ENCODE results near the gene AHCY.

DNA sequence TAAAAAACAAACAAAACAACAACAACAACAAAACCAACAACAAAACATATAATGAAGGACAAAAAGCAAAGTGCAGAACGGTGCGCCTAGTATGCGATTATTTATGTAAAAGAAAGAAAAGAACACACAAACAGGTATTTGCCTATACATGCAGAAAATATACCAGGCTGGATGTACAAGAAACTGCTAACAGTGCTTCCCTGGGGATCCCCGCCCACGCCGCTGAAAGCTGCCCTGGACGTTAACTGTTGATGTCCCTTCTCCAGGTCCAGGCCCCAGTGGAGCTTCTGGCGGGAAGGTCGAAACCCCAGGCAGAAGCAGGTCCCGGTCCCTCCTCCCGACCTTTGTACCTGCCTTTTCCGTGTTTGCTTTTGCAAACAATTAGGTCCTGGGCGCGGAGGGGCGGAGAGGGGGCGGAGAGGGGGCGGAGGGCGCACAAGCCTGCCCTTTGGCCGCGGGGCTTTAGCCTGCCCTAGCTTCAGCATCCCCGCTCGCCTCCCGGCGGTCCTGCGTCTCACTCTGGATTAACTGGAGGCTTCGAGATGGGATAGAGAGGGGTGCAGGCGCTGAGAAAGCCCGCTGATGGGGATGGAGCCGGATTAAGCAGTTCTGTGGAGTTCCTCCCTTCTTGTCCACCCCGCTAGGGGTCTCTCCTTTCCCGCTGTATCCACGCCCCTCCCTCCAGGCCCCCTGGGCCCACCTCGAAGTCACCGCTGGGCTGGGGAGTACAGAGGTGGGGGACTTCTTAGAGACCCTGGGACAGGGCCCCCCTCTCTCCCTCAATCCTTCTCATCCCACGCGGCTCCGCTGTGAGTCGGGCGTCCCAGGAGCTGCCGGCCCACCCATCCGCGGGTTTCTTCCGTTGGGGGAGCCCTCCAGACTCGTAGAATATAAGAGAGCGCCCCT is 8.2 kb upstream of the AHCY start:
- TF ChIP-seq ZNF317 (CRISPR knock-in tag; IDR thresholded peaks at IDR 0.05; ENCODE audit: borderline replicate concordance, low read depth) (no peak), ZMAT4 (CRISPR knock-in tag; IDR thresholded peaks at IDR 0.05) (no peak), ESRRA (CRISPR knock-in tag; IDR thresholded peaks at IDR 0.05; ENCODE audit: borderline replicate concordance) (no peak), USF2 (CRISPR knock-in tag; IDR thresholded peaks at IDR 0.05) (no peak), ZNF281 (CRISPR knock-in tag; IDR thresholded peaks at IDR 0.05) (no peak), CTCF (IDR thresholded peaks at IDR 0.05) (no peak), ZNF232 (CRISPR knock-in tag; IDR thresholded peaks at IDR 0.05) (no peak), TEAD1 (CRISPR knock-in tag; IDR thresholded peaks at IDR 0.05) (no peak)
- TF ChIP-seq, protein P1, sequence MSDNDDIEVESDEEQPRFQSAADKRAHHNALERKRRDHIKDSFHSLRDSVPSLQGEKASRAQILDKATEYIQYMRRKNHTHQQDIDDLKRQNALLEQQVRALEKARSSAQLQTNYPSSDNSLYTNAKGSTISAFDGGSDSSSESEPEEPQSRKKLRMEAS (CRISPR knock-in tag; IDR thresholded peaks at IDR 0.05): no peak
- TF ChIP-seq, protein P2, sequence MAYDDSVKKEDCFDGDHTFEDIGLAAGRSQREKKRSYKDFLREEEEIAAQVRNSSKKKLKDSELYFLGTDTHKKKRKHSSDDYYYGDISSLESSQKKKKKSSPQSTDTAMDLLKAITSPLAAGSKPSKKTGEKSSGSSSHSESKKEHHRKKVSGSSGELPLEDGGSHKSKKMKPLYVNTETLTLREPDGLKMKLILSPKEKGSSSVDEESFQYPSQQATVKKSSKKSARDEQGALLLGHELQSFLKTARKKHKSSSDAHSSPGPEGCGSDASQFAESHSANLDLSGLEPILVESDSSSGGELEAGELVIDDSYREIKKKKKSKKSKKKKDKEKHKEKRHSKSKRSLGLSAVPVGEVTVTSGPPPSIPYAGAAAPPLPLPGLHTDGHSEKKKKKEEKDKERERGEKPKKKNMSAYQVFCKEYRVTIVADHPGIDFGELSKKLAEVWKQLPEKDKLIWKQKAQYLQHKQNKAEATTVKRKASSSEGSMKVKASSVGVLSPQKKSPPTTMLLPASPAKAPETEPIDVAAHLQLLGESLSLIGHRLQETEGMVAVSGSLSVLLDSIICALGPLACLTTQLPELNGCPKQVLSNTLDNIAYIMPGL (CRISPR knock-in tag; IDR thresholded peaks at IDR 0.05): no peak
- TF ChIP-seq, protein P3, sequence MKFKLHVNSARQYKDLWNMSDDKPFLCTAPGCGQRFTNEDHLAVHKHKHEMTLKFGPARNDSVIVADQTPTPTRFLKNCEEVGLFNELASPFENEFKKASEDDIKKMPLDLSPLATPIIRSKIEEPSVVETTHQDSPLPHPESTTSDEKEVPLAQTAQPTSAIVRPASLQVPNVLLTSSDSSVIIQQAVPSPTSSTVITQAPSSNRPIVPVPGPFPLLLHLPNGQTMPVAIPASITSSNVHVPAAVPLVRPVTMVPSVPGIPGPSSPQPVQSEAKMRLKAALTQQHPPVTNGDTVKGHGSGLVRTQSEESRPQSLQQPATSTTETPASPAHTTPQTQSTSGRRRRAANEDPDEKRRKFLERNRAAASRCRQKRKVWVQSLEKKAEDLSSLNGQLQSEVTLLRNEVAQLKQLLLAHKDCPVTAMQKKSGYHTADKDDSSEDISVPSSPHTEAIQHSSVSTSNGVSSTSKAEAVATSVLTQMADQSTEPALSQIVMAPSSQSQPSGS (CRISPR knock-in tag; IDR thresholded peaks at IDR 0.05; ENCODE audit: borderline replicate concordance, low read depth): no peak
